GM18508 (cell line): ENCODE results near the gene CCDC92B.
"Not testable (repeated sequence)": the region's sequence is repeated elsewhere in the genome, so short reads cannot be mapped to it uniquely, and the experiment has no call there.

Source experiments
- ATAC-seq: cut with Tn5 transposase; IDR thresholded peaks from one replicate; pipeline ENCODE4 v1.9.1; 2021; ENCODE audit warnings: moderate number of reproducible peaks; ENCODE audit not compliant: insufficient read depth, unreplicated experiment

The CCDC92B gene

DNA sequence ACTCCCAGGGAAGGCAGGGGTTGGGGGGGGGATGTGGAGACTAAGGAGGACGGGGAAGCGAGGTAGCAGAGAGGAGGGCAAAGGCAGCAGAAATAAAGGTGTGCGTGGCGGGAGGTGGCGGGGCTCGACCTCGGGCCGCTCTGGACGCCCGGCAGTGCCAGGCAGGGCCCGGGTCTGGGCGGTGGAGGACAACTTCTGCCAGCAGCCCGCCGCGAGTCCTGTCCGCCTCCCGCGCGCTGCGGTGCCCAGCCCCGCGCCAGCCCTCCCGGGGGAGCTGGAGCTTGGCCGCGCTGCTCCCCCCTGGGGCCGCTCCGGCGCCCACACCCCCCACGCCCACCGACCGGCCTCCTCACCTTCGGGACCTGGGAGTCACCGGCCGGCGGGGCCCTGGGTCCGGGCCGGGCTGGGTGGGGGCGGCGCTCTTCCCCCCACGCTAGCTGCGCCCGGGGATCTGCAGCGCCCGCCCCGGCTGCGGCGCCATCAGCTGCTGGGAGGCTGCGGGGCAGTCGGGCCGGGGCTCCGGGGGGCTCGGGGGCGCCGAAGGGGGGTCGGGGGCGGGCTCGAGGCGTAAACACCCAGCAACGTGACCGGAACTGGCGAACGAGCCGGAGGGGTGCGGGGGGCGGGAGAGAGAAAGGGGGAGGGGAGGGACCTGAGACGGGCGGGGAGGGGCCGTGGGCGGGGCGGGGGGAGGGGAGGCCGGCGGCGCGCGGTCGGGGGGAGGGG is at the start of gene CCDC92B:
Gene CCDC92B, minus strand, starts transcription at position 595 of the 726 bp plus-strand sequence. CDS start 14,507 bp downstream, outside the sequence.
- ATAC-seq: no peak

DNA sequence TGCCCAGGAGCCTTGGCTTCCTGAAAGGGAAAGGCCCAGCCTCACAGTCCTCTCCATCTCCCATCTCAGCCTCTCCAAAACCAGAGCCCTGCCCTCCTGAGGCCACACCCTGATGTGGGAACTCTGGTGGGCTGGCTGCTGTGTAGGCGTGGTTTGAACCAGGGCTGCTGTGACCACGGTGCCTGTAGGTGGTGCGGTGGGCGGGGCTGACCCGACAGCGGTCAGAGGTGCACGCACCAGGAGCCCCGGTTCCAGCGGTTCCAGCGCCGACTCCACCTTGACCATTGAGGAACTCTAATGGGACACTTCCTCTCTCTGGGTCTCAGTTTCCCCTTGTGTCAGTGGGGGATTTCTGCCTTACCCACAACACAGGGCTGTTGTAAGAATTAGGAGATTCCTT is 49.2 kb upstream of the CCDC92B start:
- no peak for ATAC-seq

GRCh38 chr17:2798188-2798587 is 48.7 kb upstream of the CCDC92B start:
- no peak for ATAC-seq

- ATAC-seq: no peak
Measured at GRCh38 chr17:2797637-2798036, 48.2 kb upstream of the CCDC92B start.

GRCh38 chr17:2797226-2797625 is 47.8 kb upstream of the CCDC92B start:
- no peak for ATAC-seq

DNA sequence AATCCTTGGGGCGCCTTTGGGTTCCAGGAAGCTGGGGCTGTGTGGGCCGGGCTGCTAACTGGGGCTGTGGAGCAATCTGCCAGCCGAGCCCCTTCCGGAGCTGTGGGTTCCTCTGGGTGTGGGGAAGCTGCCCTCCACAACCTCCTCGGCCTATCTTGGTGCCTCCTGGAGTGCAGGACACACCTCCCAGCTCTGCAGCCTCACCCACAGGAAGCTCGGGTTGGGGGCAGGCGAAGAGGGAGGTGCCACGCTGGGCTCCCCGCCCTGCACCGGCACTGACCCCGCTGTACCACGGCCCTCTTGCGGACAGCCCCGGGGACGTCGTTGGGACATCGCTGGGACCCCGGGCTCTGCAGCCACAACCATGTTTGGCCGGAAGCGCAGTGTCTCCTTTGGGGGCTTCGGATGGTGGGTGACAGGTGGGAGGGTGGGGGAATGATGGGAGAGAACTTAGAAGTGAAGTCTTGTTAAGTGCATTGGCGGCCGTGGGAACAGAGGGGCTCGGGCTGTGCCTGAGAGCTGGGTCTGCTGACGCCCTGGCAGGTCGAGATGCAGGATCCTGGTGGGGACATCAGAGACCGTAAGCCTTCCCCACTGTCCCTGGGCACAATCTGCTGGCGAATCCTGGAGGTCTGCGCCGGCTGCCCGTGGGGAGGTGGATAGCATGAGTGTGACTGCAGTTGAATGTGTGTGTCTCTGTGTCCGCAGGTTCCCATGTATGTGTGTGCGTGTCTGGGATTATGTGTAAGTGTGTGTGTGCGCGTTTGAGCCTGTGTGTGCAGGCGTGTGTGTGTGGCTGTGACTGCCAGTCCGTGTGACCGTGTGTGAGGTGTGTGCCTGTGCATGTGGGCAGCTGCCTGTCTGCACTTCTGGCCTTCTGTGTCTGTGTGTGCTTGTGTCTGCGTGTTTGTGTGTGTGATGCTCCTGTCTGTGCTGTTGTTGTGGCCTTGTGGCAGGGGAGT is 47.0 kb upstream of the CCDC92B start, which contains the start of gene RAP1GAP2:
Gene RAP1GAP2, plus strand, starts transcription at position 275 of the 962 bp plus-strand sequence. Its CDS starts 90 bp downstream, at position 365.
- no peak for ATAC-seq

DNA sequence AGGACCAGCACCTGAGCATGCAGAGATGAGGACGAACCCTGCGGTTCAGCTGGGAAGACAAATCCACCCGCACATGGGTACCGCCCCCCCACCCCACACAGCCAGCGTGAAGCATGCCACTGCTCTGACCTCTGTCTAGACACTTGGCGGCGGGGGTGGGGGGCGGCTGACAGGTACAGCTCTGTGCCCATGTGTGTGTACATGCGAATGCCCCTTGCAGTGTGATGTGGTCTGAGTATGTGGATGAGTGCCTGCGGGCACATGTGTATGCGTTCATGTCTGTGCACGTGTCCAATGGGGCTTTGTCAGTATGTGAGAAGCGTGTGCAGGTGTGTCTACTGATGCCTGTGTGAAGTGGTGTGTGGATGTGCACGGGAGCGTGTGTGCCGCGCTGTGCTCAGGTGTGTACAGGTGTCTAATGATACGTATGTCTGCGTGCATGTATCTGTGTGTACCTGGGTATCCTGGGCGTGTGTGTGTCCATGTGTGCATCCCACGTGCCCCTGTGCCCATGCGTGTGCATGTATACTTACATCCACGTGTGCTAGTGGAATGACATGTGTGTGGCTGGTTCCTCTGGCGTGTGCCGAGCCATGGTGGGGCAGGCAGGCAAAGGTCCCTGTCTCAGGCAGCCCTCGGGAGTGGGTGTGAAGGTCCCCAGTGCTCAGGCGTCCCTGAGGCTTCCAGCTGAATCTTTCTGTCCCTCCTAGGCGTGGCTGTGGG is 46.1 kb upstream of the CCDC92B start:
- no peak for ATAC-seq

DNA sequence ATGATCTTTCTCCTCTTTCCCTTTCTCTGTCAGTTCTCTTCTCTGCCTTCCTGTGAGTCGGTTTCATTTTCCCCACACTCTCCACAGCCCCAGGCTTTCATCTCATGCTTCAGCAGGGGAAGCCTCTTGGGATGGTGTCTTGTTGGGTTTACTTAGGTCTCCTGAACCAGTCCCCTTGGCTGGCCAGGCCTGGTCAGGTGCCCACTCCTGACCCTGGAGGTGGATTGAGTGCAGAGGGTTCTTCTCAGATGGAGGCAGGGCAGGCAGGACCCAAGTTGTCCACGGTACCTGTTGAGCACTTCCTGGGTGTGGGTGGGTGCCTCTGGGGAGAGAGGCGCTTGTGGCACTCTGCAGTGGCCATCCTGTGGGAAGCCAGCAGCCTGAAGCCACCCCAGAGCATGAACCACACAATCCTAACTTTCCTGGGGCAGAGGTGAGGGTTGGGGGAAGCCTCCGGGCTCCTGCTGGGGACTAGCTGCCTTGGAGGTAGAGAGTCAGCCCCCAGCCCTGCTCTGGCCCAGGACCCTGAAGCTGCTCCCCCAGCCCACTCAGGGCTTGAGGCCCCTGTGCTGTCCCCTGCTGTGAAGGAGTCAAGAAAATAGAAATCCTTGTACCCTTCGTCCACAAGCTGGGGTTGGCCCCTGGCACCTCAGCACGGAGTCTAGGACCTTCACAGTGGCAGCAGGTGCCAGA is 44.8 kb upstream of the CCDC92B start:
- no peak for ATAC-seq

DNA sequence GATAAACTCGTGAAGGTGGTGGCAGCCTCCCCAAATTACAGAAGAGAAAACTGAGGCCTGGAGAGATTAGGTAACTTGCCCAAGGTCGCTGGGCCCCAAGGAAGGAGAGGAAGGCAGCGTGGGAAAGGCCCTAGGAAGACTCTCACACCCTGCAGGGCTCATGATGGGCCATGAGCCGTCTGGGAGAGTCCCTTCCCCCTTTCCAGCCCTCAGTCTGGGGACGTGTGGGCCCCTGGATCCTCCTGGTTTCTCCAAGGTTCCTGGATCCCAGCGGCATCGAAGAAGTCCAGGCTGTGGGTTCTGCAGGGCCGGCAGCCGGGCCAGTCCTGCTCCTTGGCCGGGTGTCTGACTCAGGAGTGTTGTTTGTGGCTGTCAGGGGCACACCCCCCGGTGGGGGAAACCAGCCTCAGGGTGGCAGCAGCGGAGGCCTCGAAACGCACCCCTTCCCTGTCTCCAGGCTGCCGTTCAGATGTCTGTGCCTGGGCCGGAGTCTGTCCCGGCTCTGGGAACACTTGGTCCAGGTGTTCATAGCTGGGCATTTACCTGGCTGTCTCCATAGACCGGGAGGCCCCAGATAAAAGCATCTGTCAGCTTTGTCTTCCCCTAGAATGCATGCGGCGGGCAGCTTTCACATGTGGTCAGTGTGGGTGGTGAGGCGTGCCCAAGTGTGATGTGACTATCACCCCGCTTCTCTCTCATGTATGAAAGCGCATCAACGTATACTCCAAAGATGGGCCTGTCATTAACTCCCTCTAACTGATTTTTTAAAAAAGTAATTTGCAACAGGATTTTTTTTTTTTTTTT is 43.1 kb upstream of the CCDC92B start:
- no peak for ATAC-seq

DNA sequence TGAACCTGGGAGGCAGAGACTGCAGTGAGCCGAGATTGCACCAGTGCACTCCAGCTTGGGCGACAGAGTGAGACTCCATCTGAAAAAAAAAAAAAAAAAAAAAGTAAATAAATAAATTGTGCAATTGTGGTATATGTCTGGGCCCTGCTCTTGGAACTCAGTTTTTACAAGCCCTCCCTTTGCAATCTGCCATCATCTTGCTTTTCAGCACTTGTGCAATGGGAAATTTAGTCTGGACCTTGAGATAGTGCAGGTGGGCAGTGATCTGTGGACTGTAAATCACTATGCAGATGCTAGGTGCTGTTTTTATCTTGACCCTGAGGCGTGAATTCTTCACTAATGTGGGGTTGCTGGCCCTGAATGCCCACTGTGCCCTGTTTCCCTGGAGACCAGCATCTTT is 40.2 kb upstream of the CCDC92B start:
- ATAC-seq: no peak

- no peak for ATAC-seq
Measured at GRCh38 chr17:2786176-2786881, 36.9 kb upstream of the CCDC92B start.

- ATAC-seq: not testable (repeated sequence)
Measured at GRCh38 chr17:2785376-2785775, 35.9 kb upstream of the CCDC92B start.

DNA sequence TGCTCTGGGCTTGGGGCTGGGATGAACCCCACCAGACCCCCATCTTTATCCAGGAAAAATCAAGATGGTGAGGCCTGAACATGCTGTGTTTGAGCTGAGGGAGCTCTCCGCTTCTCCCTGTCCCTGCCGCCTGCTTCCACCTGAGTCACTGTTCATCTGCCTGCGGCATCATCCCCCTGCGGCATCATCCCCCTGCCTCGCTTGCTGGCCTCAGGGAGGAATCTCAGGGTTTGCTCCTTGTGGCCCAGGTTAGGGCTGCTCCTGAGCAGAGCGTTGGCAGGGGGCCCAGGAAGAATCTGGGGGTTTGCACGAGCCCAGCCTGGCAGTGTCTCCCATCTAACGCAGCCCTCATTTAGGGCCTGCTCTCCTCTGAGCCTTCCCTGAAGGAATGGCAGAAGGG is 35.4 kb upstream of the CCDC92B start:
- ATAC-seq: no peak

GRCh38 chr17:2783310-2784030 is 34.0 kb upstream of the CCDC92B start:
- no peak for ATAC-seq

DNA sequence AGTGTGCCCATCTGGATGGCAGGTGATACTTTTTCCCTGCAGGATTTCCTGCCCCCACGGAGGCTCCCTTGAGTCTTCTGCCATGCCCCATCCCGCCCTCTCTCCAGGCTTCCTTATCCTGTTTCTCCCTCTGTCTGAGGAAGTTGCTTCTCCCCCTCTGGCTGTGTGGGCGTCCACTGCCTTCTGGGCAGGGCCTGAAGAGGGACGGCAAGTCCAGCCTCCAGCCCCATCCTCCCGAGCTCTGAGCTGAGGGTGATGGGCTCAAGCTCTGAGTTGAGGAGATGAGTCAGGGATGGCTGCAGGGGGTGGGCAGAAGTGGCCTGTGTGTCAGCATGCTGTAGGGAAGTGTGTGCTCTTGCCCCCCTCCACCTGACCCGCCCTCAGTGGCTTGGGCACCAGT is 32.6 kb upstream of the CCDC92B start:
- no peak for ATAC-seq

GRCh38 chr17:2781598-2781997 is 32.1 kb upstream of the CCDC92B start:
- not testable (repeated sequence) for ATAC-seq

DNA sequence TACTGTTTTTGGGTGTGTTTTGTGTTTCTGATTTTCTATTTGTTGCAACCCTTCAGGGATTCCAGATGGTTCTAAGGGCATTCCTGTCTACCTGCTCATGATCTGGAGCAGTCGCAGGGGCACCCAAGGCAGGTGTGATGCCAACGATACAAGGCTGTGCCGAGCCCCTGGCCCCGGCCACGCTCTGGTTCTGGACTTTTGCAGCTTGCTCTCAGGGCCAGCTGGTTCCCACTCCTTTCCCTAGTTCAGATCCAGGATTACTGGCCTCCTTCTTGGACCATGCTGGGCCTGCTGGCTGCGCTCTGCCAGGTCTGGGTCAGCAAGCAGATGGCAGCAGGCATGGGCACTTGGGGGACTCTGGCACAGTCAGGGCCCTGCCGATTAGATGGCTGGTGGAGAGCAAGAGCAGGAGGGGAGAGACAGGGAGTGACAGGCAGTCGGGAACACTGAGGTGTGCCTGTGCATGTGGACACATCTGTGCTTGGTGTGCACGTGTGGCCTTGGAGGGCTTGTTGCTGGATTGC is 31.5 kb upstream of the CCDC92B start:
- ATAC-seq: no peak

DNA sequence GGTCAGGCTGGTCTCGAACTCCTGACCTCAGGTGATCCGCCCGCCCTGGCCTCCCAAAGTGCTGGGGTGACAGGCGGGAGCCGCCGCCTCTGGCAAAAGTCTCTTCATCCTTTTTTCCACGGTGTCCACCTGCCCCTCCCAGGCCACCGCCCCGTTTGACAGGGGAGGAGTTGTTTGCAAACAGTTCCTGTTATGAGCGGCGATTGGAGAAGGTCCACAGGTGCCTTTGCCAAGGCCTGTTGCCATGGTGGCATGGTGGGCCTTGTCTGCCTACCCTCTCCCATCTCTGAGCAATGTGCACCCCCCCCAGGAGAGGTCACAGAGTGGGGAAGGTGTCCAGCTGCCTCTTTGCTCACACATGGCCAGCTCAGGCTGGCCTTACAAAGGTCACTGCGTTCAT is 30.8 kb upstream of the CCDC92B start:
- ATAC-seq: no peak
